HT-29 (cell line): Measurements from ENCODE around the gene MAP4K2. TPM values are rescaled to one million over a fixed set of nuclear protein-coding genes. Genes with fewer than 3 reads are reported as not detected.
A peak's percentile ranks its signal among the peaks of the same experiment; 100 is the strongest.

ENCODE experiments used
- DNase-seq: peaks from one replicate; pipeline ENCODE4 v3.0.0-alpha.2; 2015; ENCODE audit warnings: low spot score
- total RNA-seq: library from RNA; depleted of rRNA; stranded (reverse); fragments of >200 nt; shearing (Covaris generic); gene quantifications from 2 replicates; pipeline ENCODE4 v1.2.3, GENCODE V29; 2014

The MAP4K2 gene
- total RNA-seq, 1 experiment from 2014 or later, result 57.0 TPM

DNA sequence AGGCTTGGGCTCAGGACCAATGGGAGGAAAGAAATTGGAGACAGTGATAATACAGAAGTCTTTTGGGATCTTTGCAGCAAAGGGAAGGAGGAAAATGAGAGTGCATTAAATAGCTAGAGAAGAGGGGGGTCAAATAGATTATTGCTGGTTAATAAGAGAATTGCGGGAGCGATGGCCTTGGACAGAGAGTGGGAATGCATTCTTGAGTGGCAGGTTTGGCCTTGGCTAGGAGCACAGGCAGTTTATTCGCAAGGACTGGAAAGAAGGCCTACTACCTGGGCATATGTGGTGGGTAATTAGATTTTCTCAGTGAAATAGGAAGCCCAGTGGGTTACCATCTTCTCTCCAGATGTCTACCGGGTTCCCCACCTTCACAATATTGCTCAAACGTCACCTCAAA lies 10.8 kb upstream of the MAP4K2 start:
- DNase-seq, result no peak

DNA sequence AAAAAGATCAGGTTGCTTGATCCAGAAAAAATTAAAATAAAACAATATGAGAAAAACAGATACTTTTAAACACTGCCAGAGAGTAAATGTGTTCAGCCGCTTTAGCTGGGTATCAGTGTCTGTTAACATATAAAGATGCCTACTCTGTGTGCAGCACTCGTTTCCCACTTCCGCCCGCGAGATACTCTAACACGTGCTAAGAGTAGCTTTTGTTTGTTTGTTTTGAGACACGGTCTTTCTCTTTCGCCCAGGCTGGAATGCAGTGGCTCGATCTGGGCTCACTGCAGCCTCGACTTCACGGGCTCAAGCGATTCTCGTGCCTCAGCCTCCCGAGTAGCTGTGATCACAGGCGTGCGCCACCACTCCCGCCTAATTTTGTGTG lies 7.9 kb upstream of the MAP4K2 start:
- DNase-seq, result no peak

DNA sequence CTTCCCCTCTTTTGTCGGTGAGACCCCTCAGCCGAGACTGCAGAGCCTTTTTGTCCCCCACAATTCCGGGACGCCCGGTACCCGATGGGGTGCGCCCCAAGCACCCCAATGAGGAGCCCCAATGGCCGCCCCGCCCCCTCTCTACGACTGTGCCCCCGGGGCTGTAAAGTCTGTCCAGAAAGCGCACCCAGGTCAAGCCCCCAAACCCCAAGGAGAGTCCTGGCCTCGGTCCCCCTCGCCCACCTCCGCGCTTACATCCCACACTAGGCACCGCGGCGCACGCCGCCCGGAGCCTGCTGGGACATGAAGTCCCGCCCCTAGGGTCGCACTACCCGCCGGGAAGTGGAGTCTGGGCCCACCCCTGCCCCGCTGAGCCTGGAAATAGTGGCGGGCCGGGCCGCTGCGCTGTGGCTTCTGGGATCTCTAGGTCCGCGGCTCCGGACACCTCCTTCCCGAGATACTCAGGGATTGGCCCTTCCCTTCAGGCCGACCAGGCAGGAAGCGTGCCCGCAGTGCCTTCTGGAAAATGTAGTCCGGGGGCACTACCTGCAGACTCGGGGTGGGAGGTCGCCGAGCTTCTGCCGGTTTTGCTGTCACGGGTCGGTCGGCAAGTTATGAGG lies 7.4 kb upstream of the MAP4K2 start, which contains the start of gene MEN1:
Gene MEN1 (minus strand): TSS at position 281 of the 620 bp plus-strand sequence. CDS start 442 bp downstream, outside the sequence.
- DNase-seq, result peak; percentile 99

DNA sequence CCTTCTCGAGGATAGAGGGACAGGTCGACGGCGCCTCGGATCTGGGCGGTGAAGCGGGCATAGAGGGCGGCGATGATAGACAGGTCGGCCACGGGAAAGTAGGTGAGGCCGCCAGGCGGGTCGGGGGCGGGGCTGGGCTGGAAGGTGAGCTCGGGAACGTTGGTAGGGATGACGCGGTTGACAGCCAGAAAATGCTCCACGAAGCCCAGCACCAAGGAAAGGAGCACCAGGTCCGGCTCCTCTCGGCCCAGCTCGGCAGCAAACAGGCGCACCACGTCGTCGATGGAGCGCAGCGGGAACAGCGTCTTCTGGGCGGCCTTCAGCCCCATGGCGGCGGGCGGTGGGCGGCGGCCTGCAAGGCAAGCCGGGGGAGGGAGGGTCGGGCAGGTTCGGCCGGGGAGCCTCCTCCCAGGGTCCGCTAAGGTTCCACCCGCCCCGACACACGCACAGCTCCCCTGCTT lies 6.8 kb upstream of the MAP4K2 start:
- peak; percentile 79 for DNase-seq

DNA sequence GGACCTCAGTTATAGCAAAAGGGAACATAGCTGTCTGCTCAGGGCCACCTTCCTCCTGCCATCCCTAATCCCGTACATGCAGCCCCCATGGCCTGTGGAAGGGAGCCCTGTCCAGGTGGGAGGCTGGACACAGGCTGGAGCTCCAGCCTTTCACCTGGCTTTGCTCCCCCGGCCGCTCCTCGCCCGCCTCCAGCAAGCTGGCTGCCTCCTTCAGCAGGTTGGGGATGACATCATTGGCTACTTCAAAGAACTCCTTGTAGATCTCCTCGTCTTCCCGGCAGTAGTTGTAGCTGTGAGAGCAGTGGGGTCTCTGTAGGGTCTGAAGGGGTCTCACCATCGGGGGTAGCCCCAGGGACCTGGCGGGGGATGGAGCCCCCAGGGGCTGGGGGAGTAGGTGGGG lies 2.5 kb upstream of the MAP4K2 start:
- no peak for DNase-seq

DNA sequence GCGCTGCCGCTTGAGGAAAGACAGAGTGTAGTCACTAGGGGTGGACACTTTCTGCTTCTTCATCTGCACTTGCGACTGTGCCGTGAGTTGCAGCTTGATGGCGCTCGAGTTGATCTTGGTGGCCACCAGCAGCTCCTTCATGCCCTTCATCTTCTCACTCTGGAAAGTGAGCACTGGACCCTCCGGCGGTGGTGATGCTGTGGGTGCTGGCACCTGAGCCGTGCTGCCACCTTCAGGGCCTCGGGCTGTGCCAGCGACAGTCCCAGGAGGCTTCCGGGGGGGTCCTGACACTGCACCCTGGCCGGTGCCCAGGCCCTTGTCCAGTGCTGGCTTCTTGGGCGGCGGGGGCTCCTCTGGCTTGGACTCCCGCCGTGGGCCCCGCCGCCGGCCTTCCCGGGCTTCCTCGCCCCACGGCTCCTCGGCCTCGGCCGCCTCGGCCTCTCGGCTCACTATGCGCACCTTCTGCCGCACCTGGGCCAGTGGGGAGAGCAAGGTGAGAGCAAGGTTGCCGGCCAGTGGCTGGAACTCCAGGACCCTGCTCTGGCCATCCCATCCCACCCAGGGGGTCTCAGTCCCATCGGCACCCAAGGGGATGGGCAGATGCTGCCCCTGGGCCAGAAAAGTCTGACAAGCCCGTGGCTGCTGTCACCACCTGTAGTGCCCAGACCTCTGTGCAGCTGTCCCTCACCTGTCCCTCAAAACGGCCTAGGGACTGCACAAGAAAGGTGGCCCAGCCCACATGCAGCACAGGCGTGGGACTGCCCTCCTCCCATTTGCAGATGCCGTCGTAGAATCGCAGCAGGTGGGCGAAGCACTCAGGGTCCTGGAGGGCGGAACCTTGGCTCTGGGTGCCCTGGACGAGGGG lies 1.6 kb upstream of the MAP4K2 start:
- peak; percentile 25 for DNase-seq

DNA sequence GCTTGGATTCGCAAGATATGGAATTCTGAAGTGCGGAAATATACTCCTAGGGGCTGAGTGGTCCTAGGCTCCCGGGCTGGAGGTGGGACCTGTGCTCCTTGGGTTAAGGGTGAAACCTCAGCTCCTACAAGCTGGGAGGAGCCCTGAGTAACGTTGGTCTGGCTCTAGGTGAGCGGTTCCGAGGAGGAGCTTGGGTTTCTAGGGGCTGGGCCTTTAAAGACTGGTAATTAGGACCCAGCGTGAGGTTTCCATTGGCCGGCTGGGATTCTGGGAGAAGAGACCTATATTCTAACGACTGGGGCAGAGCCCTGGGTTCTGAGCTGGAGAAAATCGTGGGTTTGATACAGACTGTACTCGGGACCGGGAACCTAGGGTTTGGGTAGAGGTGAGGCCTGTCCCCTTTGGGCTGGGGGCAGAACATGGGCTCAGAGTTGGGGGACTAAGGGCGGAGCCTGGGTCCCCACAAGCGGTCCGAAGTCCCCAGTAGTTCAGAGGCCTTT lies 882 bp upstream of the MAP4K2 start:
- no peak for DNase-seq

DNA sequence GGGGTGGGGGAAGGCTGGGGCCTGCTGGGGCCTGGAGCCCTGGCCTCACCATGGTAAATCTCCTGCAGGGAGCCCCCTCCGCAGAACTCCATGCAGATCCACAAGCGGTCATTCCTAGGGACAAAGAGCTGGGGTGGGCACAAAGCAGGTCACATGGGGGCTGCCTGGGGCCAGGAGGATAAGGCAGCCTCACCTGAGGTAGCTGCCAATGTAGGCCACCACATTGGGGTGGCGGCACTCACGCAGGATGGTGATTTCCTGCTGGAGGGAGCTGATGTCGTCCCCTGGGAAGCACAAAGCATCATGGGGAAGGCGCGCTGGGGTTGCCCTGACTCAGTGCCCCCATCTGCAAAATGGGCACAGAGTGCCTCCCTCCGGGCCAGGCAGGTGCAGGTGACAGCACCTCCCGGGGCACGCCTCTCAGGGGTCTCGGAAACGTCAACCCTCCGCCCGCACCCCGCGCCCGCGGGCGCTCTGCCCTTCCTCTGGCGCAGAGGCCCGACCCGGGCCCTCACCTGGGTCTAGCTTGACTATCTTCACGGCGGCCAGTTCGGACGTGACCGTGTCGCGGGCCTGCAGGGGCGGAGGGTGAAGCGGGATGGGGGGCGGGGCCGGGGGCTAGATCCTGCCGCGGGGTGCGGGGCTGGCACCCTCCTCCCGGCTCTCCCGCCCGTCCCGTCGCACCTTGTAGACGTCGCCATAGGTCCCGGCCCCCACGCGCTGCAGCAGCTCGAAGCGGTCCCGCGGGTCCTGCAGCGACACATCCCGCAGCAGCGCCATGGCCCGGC lies 450 bp downstream of the MAP4K2 start:
- no peak for DNase-seq

DNA sequence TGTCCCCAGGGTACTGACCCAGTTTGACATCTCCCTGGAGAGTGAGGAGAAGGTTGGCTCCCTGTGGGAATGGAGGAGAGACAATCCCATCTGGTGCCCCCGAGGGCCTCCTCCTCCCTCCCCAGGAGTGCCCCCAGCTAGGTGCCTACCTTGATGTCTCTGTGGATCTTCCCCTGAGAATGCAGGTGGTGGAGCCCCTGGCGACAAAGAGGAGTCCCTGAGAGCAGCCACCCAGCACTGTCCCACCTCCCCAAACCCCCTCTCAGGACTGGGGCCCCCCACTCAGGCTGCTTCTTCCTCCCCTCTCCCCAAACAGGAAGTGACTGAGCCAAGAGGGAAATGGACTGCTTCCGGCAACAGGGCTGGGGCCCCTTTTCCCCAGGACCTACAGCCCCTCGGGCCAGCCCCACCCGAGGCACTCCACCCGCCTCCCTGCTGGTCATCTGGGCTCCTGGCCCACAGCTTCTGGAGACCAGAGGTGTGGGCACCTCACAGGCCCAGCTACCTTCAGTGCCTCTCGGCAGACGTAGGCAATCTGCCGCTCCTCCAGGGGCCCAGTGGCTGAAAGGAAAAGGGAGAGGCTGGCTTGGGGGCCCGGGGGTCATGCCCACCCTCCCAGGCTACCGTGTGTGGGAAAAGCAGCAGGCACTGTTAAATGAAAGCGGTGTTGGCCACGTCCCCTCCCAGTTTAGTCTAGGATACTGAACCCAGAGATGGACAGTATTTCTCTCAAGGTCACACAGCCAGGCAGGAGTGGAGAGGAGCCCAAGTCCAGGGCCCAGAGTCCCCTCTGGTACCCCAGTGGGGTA lies 1.2 kb downstream of the MAP4K2 start:
- DNase-seq, result no peak

DNA sequence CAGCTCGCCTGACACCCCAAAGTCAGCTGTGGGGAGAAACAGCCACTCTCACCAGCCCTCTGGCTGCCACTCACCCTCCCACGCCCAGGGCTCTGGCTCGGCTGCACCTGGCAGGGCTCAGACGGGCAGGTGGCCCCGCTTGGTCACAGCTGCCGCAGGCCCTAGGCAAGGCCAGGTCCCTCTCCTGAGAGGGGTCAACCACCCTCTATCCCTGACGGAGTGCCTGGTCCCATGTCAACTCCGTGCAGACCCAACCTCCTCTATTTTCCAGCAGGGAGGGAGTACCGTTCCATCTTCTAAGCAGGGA lies 1.9 kb downstream of the MAP4K2 start:
- DNase-seq, result no peak

DNA sequence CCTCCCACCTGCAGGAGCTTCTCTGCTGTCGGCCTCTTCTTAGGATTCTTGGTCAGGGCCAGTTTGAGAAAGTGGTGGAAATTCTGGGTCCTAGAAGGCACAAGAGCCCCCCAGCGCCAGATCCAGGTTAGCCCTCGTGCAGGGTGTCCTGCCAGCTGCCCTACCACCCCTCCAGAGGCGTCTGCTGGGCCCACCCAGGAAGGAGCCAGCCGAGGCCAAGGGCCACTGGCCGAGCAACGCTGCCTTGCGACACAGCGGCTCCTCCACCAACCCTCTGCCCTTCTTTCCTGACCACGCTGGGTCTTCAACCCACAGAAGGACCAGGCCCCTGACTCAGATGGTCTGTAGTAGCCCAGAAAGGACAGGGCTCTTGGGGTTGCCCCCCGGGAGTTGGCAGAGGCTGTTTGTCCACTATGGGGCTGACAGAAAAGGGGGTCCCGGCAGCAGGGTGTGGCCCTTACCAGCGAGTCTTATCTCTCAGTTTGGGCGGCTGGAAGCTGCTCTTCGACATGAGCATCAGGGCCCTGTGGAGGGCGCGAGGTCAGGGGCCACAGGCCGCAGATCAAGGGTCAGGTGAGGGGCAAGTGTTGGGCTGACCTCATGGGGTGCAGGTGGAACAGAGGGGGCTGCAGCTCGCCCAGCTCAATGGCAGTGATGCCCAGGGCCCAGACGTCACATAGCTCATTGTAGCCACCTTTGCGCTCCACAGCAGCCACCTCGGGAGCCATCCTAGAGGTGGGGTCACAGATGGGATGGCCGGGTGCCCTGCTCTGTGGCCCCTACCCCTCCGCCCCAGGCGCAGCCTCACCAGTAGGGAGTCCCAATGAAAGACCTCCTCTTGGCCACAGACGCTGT lies 2.5 kb downstream of the MAP4K2 start:
- no peak for DNase-seq

DNA sequence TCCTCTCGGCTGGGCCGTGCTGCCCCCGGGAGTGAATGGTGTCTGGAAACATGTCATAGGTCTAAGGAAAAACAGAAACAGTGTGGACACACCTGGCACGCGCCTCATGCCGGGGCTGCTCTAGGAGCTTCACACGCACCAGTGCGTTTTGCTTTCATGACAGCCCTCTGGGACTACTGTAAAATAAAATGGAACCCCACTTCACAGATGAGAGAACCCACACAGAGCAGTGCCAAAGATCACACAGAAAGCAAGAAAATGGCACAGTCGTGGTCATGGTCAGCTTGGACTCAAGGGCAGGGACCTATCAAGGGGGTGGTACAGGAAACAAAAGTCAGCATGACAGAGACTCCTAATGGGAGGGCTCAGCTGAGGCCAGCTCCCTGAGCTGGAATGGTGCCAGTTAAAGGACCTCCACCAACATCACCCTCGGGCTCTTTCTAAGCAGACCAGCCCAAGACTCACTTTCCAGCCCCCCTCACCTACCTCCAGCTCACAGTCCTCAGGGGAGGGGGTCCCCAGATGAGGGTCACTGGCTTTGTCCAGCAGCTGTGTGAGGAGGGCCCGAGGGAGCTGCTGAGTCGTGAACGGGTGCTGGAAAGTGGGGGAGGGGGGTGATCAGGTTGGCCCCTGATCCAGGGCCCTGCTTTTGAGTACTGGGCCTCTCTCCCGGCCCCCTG lies 3.3 kb downstream of the MAP4K2 start:
- DNase-seq, result no peak

DNA sequence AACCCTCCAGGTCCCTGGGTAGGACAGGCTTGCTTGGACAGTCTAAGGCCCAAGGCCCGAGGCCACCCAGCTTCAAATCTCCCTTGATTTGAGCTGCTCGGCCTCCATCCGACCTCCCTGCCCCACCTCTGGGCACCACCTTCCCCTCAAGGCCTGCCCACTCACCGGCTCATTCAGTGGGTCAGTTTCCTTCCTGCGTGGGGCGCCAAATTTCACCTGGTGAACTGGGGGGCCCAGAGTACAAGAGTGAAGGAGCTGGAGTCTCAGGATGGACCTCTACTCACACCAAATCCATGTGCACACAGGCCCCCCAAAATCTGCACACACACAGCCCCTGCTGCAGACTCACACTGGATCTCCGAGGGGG lies 3.8 kb downstream of the MAP4K2 start:
- no peak for DNase-seq

DNA sequence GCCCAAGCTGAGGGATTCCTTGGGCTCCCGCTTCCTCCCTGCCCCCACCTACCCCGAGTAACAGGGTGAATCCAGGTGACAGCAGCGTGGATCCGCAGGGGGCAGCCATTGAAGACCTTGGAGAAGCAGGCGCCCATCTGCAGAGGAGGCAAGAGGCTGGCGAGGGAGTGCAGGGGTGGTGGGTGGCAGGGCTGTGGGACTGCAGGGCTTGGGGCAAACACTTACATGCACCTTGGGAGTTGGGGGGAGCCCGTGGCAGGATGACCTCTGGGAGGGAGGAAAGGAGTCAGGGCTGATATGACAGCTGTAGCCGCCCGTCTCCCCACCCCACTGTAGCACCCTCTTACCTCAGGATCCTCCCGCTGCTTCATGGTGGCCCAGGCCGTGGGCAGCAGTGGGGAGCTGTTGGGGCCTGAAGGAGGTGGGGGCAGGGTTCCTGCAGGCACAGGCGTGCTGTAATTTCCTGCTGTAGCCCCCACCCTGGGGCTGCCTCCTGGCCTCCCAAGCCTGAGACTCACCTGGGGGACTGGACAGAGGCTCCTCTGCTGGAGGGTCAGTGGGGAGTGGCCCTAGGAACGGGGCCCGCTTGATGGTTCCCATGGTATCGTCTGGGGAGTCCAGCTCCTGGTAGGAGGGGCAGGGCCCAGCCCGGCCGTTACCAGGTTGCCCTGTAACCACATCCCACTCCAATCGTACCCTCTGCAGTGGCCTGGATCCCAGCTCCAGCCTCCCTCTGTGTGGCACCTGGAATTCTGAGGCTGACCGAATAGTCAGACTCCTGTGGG lies 6.1 kb downstream of the MAP4K2 start:
- no peak for DNase-seq

DNA sequence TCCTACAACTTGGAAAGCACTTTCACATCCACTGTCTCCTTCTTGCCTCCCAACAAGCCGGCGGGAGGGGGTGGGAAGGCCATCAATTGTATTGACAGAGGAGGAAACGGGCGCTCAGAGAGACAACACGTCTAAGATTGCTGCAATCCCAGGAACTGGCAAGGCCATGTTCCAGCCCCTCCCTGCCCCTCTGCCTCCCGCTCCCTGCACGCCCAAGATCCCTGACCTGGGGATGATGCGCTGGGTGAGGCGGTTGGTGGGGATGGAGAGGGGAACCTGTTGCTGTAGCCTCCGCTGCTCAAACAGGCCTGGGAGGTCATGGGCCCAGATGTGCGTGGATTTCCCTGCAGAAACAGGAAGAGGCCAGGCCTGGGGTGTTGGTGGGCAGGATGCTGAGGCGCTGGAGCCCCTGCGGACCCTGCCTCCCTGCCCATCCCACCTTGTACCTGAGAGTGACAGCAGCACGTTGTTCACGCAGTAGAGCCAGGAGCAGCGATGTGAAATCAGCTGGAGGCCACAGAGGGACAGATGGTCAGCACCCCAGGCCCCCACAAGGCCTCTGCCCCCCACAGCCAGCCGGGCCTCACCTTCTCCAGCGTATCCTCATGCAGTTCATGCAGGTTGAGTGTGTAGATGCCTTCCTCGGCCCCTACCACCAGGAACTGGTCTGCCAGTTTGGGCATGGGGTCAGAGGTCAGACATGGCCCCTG lies 6.8 kb downstream of the MAP4K2 start:
- no peak for DNase-seq

DNA sequence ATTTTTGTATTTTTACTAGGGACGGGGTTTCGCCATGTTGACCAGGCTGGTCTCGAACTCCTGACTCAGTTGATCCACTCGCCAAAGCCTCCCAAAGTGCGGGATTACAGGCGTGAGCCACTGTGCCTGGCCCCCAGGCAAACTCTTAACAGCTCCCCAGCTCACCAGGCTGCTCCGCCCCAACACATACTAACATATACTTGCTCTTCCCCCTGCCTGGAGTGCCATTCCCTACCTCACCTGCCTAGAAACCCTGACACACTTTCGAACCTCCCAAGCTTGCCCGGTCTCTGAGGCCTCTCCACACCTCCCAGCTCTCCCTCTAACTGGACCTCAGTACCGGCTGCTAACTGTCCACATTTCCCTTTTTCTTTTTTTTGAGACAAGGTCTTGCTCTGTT lies 8.5 kb downstream of the MAP4K2 start:
- DNase-seq, result no peak

DNA sequence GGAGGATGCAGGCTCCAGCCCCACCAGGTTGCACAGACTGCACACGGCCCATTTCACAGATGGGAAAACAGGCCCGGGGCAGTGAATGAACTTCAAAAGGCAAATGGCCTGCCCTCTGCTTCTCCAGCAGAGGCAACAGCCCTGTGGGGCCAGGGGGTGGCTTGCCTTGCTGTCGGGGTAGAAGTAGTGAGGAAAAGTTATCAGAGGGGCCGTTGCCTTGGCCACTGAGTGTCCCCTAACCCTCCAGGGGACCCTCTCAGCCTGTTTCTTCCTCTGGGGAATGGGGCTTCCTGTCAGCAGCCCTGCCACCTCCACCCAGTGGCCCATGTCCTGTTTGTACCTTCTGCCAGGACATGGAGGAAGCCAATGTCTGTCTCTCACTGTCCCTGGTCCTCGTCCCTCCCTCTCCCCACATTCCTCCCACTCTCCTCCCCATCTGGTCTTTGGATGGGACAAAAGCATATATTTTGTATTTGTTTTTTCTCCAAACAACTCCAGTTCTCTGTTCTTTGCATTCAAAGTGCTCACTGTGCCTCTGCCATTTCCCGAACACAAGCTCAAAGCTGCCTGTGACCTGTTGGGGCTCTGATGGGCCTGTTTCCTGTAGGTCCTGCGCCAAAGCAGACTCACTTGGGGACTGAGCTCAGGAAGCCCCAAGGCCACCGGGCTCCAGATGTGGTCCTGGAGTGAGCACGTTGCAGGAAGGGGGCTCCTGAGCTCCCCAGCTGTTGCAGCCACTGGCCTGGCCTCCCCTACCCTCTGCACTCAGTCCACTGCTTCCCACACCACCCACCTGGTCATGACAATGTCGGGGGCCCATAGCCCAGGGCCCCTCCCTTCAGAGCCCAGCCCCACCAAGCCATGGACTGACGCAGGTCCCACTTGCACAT lies 9.5 kb downstream of the MAP4K2 start:
- no peak for DNase-seq
